Glutamatergic neuron (in vitro differentiated cells): Measurements from ENCODE around the gene ZNF831. TPM values are rescaled to one million over a fixed set of nuclear protein-coding genes. Genes with fewer than 3 reads are reported as not detected.

Experiments used
- DNase-seq: peaks from one replicate; pipeline ENCODE4 v3.0.0; 2022
- H3K27ac Mint-ChIP-seq: one replicate; pipeline ENCODE4 v1.8.0; 2020; ENCODE audit warnings: mild to moderate bottlenecking, mixed read lengths, inconsistent platforms; ENCODE audit not compliant: unreplicated experiment
- H3K27me3 Mint-ChIP-seq: one replicate; pipeline ENCODE4 v1.8.0; 2020; ENCODE audit warnings: mild to moderate bottlenecking, moderate library complexity, mixed read lengths, inconsistent platforms; ENCODE audit not compliant: unreplicated experiment
- H3K36me3 Mint-ChIP-seq: one replicate; pipeline ENCODE4 v1.8.0; 2020; ENCODE audit warnings: mild to moderate bottlenecking, mixed read lengths, inconsistent platforms; ENCODE audit not compliant: unreplicated experiment
- H3K4me1 Mint-ChIP-seq: one replicate; pipeline ENCODE4 v1.8.0; 2020; ENCODE audit warnings: mild to moderate bottlenecking, low read depth, mixed read lengths, inconsistent platforms; ENCODE audit not compliant: unreplicated experiment
- H3K4me3 Mint-ChIP-seq: one replicate; pipeline ENCODE4 v1.8.0; 2020; ENCODE audit warnings: mild to moderate bottlenecking, mixed read lengths, inconsistent platforms; ENCODE audit not compliant: unreplicated experiment
- H3K9me3 Mint-ChIP-seq: one replicate; pipeline ENCODE4 v1.8.0; 2020; ENCODE audit warnings: mild to moderate bottlenecking, moderate library complexity, mixed read lengths, inconsistent platforms; ENCODE audit not compliant: unreplicated experiment
- total RNA-seq: library from RNA; stranded (reverse); fragmentation: NEBNext Ultra II Directional; extraction: Animal tissue kit (Norgen Biotek cat#: 25700); gene quantifications from one replicate; pipeline ENCODE4 v1.2.1, GENCODE V29; 2021; ENCODE audit not compliant: unreplicated experiment
- TF ChIP-seq, protein P1 (sequence below): fragments of 200-600 bp; sonication (generic); IDR thresholded peaks from one replicate; pipeline ENCODE4 v1.5.0; 2021; ENCODE audit not compliant: partially characterized antibody, unreplicated experiment

The ZNF831 gene
- total RNA-seq, 1 donor from 2014 or later = not detected

DNA sequence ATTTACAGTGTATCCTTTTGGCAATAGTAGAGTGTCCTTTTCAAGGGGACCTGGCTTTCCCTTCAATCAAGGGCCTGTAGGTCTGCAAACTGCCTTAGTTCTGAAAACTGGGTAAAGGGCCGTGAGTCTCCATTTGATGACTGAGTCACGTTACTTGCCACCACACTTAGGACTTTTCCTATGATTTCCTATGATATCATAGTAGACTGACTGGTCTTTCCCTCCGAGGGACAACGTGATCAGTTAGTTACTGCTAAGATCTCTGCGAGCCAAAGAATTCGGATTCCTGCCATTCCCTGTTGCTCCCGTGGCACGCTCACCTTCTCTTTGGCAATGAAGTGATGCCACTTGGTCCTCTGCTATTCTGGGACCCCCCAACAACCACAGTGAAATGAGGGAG is 8.4 kb downstream of the ZNF831 start:
- no peak for DNase-seq
- Mint-ChIP-seq H3K27me3 (peaks cover 2% of the 10 kb centered on the region), H3K4me1 (no peaks in the 10 kb centered on the region), H3K36me3 (peaks cover 6% of the 10 kb centered on the region), H3K4me3 (no peak overlapping the region), H3K9me3 (peaks cover 2% of the 10 kb centered on the region), H3K27ac (no peak overlapping the region)
- TF ChIP-seq, protein P1, sequence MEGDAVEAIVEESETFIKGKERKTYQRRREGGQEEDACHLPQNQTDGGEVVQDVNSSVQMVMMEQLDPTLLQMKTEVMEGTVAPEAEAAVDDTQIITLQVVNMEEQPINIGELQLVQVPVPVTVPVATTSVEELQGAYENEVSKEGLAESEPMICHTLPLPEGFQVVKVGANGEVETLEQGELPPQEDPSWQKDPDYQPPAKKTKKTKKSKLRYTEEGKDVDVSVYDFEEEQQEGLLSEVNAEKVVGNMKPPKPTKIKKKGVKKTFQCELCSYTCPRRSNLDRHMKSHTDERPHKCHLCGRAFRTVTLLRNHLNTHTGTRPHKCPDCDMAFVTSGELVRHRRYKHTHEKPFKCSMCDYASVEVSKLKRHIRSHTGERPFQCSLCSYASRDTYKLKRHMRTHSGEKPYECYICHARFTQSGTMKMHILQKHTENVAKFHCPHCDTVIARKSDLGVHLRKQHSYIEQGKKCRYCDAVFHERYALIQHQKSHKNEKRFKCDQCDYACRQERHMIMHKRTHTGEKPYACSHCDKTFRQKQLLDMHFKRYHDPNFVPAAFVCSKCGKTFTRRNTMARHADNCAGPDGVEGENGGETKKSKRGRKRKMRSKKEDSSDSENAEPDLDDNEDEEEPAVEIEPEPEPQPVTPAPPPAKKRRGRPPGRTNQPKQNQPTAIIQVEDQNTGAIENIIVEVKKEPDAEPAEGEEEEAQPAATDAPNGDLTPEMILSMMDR = no peak

DNA sequence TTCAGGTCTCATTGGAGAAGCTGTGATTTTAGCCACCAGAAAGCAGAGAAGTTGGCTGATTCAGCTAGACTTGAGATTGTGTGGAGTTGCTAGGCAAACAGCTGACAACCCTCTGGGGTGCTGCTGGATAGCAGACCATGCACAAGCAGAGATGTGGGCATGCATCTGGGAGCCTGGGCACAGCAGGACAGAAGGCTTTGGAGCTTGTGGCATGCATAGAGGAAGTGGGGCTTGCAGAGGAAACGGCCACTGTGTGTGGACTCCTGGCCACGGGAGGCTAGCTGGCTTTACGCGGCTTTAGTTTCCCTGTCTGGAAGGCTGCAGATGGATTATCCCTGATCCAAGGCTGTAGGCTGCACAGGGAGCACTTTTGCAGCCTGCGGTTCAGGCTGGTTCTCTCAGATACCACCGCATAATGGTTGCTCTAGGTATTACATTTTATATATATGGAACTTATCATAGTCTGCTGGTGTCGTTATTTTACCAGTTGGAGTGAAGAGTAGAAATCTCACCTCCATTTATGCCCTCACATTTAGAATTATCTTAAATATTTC is 10.4 kb downstream of the ZNF831 start:
- Mint-ChIP-seq H3K27me3 (peaks cover 2% of the 10 kb centered on the region), H3K27ac (no peak overlapping the region), H3K36me3 (peaks cover 1% of the 10 kb centered on the region), H3K4me3 (no peak overlapping the region), H3K9me3 (peaks cover 2% of the 10 kb centered on the region), H3K4me1 (no peaks in the 10 kb centered on the region)
- TF ChIP-seq, protein P1 = no peak
- DNase-seq = no peak

DNA sequence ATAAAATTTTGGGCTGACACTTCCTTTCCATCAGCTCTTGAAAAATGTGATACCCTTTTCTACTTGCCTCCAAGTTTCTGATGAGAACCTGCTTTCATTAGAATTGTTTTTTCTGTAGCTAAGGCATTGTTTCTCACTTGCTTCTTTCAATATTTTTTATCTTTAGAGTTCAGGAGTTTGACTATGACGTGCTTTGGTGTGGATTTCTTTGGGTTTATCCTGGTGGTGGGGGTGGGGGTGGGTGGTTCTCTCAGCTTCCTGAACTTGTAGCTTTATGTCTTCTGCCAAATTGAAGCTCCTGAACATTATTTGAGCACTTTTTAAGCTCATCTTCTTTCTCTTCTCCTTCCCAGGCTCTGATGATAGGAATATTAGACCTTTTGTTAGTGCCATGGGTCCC is 11.4 kb downstream of the ZNF831 start:
- Mint-ChIP-seq H3K27ac (no peak overlapping the region), H3K9me3 (peaks cover 2% of the 10 kb centered on the region), H3K36me3 (no peaks in the 10 kb centered on the region), H3K4me1 (no peaks in the 10 kb centered on the region), H3K4me3 (no peak overlapping the region), H3K27me3 (peaks cover 2% of the 10 kb centered on the region)
- TF ChIP-seq, protein P1 = no peak
- DNase-seq = no peak

DNA sequence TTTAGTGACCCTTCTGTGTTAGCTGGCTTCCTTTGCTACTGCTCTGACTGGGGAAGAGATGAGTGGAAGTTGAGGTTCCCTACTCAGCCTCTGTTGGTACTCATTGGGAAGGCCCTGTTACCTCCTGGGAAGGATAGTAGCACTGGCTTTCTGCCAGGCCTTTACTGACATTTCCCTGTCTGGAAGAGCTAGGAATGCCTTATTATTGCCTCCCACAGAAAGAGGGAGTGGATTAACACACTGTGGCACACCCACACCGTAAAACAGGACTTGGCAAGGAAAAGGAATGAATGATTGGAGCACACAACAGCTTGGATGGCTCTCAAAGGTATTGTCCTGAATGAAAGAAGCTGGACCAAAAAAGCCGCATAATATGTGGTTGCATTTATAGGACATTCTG is 12.2 kb downstream of the ZNF831 start:
- Mint-ChIP-seq H3K9me3 (peaks cover 2% of the 10 kb centered on the region), H3K27me3 (peaks cover 2% of the 10 kb centered on the region), H3K36me3 (peaks cover 1% of the 10 kb centered on the region), H3K4me1 (no peaks in the 10 kb centered on the region), H3K27ac (no peak overlapping the region), H3K4me3 (no peak overlapping the region)
- TF ChIP-seq, protein P1 = no peak
- DNase-seq = no peak

DNA sequence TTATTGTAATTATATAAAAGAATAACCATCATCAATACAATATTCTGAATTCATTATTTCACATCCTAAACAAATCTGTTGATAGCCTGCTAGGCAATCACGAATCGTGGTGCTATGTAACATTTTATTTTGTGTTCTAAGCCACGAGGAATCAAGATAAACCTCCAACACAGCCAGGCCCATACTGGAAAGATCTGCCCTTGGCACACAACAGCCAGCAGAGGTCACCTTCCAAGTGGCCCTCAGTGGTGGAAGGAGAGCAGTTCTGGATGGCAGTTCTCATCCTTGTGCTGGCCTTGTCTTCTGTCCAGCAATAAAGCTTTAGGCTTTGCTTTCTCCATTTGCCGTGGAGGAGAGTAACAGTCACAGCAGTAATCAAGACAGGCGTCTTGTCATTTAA is 13.2 kb downstream of the ZNF831 start:
- Mint-ChIP-seq H3K4me1 (no peaks in the 10 kb centered on the region), H3K27ac (no peak overlapping the region), H3K27me3 (peaks cover 2% of the 10 kb centered on the region)

More for the DNA sequence above, 13.2 kb downstream of the ZNF831 start:
- TF ChIP-seq, protein P1 = no peak
- peaks cover 9% of the 10 kb centered on the region for H3K36me3 Mint-ChIP-seq
- DNase-seq = no peak
- H3K9me3 Mint-ChIP-seq = peaks cover 4% of the 10 kb centered on the region
- no peak overlapping the region for H3K4me3 Mint-ChIP-seq
